Heart left ventricle (tissue), 16 donors: ENCODE measurements around the gene LIME1. TPM values are rescaled to one million over a fixed set of nuclear protein-coding genes. Genes with fewer than 3 reads are reported as not detected.

Experiments
- ATAC-seq, 4 donors: fragments of 200-7000 bp; cut with Tn5 transposase; one replicate each; pipeline ENCODE4 v1.9.1; 2020 to 2022; ENCODE audit warnings: moderate library complexity in 4 of 4, mild to moderate bottlenecking in 3 of 4, moderate number of reproducible peaks in 1 of 4
- DNase-seq, 5 donors: peaks; one replicate each; pipeline ENCODE4 v3.0.0-alpha.2; 2020
- H3K27ac ChIP-seq, 12 donors: fragments of 200-600 bp; sonication (generic) in 4 of 12; one replicate each; pipeline versions ENCODE4 v1.5.0 to v1.8.0; 2016 to 2022; ENCODE audit warnings: mild to moderate bottlenecking in 2 of 12
- H3K27me3 ChIP-seq, 9 donors: fragments of 200-600 bp; sonication (generic) in 2 of 9; one replicate each; pipeline versions ENCODE4 v1.5.1 to v1.8.0; 2016 to 2022; ENCODE audit warnings: mild to moderate bottlenecking in 3 of 9
- H3K36me3 ChIP-seq, 9 donors: fragments of 200-600 bp; sonication (generic) in 2 of 9; one replicate each; pipeline versions ENCODE4 v1.5.0 to v1.8.0; 2018 to 2022; ENCODE audit warnings: mild to moderate bottlenecking in 2 of 9
- H3K4me1 ChIP-seq, 12 donors: fragments of 200-600 bp; sonication (generic) in 4 of 12; one replicate each; pipeline versions ENCODE4 v1.5.0 to v1.8.0; 2016 to 2022; ENCODE audit warnings: mild to moderate bottlenecking in 3 of 12
- H3K4me3 ChIP-seq, 12 donors: fragments of 200-600 bp; sonication (generic) in 4 of 12; one replicate each; pipeline versions ENCODE4 v1.5.0 to v1.8.0; 2017 to 2022; ENCODE audit warnings: mild to moderate bottlenecking in 9 of 12, moderate library complexity in 4 of 12
- H3K9me3 ChIP-seq, 12 donors: fragments of 200-600 bp; sonication (generic) in 4 of 12; one replicate each; pipeline versions ENCODE4 v1.5.0 to v1.8.0; 2016 to 2022; ENCODE audit warnings: mild to moderate bottlenecking in 1 of 12
- POLR2A ChIP-seq, 2 donors: fragments of 450-650 bp; IDR thresholded peaks; one replicate each; pipeline ENCODE4 v1.6.1; 2017; ENCODE audit warnings: antibody characterized with exemption in 2 of 2, mild to moderate bottlenecking in 2 of 2, moderate library complexity in 2 of 2
- WGBS, 4 donors: extraction: QIAGEN DNeasy Blood & Tissue Kit in 2 of 4; methylation state at CpG; one replicate each; pipeline versions ENCODE4 v1.1.5 to v1.1.7; 2013 to 2018; 5-methylcytosine and 5-hydroxymethylcytosine counted together
- intact Hi-C, 10 donors: fragments of 100-400 bp; cut with DNase I; formaldehyde crosslinking; loops; one replicate each; pipeline versions ENCODE4 v1.11.1 to v1.14.2; 2022
- polyA plus RNA-seq, 2 donors: library from polyadenylated mRNA; stranded (reverse); fragments of 200-250 nt; gene quantifications; one replicate each; pipeline ENCODE4 v1.2.3, GENCODE V29; 2013
- total RNA-seq, 9 donors: library from RNA; depleted of rRNA in 2 of 9; stranded (reverse); fragments of >200 nt in 2 of 9; fragmentation: NEBNext Ultra II Directional in 3 of 9; extraction: Animal tissue kit (Norgen Biotek cat#: 25700) in 3 of 9; gene quantifications; one replicate each; pipeline versions ENCODE4 v1.1.0 to v1.2.4, GENCODE V29; 2016 to 2023
- TF ChIP-seq, protein P1 (sequence below), 12 donors: fragments of 200-600 bp; sonication (generic) in 4 of 12; IDR thresholded peaks; one replicate each; pipeline versions ENCODE4 v1.5.0 to v1.8.0; 2018 to 2022; ENCODE audit warnings: antibody characterized with exemption in 12 of 12, mild to moderate bottlenecking in 5 of 12
- donor health status: ischemic (EF 13 %, LVEDD 7.1; RV severe dilation, severe dysfunction).
- donor health status: healthy with polysubstance abuse.
- donor health status: DM: no; HTN: yes; CAD: no.
- donor health status: DM: no; HTN: no; CAD: no.
- donor health status: ischemic (EF 25% LVEDD 6.9; RV normal size, moderate dysfunction).
- donor health status: ischemic (EF 25% LVEDD 5.7; RV mildly dilated, moderate dysfunction).
- donor health status: healthy.
- donor health status: DM: yes; HTN: yes; CAD: no.
- donor health status: ischemic (EF 35%, LVEDD 5.7; RV mildly dilated, moderate dysfunction).
- donor health status: nonischemic (EF 11% LVEDD 7.7; RV severe dilation, severe dysfunction).
- donor health status: DM: yes; HTN: yes; CAD: no.
- donor health status: PGD.
- donor health status: ischemic (EF 29% LVEDD 5.4; RV normal size, mild dysfunction).
- donor health status: nonischemic (EF 23%, LVEDD 6.1; RV moderate dilation, normal function).

Gene LIME1
- total and polyA plus RNA-seq, 11 donors, result 0.95 to 7.1 (median 3.4) TPM

DNA sequence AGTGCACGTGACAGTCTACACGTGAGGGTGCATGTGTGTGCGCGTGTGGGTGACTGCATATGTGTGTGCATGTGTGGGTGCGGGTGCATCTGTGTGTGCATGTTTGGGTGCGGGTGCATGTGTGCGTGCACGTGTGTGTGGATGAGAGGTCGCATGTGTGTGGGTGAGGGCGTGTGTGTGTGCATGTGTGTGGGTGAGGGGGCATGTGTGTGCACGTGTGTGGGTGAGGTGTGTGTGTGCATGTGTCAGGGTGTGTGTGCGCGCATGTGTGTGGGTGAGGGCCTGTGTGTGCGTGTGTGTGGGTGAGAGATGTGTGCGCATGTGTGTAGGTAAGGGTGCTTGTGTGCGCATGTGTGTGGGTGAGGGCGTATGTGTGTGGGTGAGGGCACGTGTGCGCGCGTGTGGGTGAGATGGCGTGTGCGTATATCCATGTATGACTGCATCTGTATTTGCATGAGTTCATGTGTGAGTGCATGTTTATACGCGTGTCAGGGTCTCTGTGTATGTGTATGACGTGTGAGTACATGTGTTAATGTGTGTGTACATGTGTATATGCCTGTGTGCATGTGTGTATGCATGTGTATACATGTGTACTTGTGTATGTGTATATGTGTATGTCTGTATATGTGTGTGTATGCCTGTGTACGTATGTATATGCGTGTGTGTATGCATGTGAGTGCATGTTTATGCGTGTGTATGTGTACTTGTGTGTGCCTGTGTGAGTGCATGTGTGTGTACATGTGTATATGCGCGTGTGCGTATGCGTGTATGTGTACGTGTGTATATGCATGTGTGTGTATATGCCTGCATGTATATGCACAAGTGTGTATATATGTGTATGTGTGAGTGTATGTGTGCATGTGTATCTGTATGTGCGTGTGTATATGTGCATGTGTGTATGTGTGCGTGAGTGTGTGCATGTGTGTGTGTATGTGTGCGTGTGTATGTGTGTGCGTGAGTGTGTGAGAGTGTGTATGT, 4.1 kb upstream of the LIME1 start:
- no peaks in the 10 kb centered on the region for H3K9me3 ChIP-seq
- H3K4me3 ChIP-seq, result no peak overlapping the region
- no peak for DNase-seq
- intact Hi-C loops, result loop anchor here in 1 of 10 donors (10.0 kb wide), 1 partner anchor 58 kb away; no protein-coding TSS in a partner anchor
- WGBS, 4 donors, result 86 to 91% (median 88%) methylated on average over 38 of the region's 38 CpGs
- H3K4me1 ChIP-seq, result peaks cover 0 to 27% (median 1%) of the 10 kb centered on the region in 12 donors
- no peak for ATAC-seq
- no peaks in the 10 kb centered on the region for H3K27me3 ChIP-seq
- TF ChIP-seq POLR2A (IDR thresholded peaks at IDR 0.05), result no peak
- peaks cover 0 to 34% (median 30%) of the 10 kb centered on the region in 9 donors for H3K36me3 ChIP-seq
- H3K27ac ChIP-seq, result no peak overlapping the region

DNA sequence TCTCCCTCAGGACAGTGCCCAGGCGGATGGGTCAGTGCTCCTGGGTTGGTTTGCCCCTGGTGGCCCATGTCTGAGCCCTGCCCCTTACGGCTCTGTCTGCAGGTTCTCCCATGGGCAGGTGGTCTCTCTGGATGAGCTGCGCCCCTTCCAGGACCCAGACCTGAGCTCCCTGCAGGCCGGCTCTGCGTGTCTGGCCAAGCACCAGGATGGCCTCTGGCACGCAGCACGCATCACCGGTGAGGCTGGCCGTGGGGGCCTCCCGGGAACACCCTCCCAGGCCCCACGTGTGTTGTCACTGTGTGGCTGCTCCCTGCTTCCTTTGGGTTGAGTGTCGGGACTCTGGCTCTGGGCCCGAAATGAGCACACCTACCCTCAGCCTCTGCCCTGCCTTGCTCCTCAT, 3.3 kb upstream of the LIME1 start:
- Histone ChIP-seq H3K4me1 (peaks cover 2 to 27% (median 9%) of the 10 kb centered on the region in 12 donors), H3K36me3 (peaks cover 0 to 34% (median 30%) of the 10 kb centered on the region in 9 donors), H3K27me3 (no peaks in the 10 kb centered on the region), H3K27ac (no peak overlapping the region), H3K4me3 (no peak overlapping the region), H3K9me3 (no peaks in the 10 kb centered on the region)
- intact Hi-C loops, result loop anchor here in 1 of 10 donors (10.0 kb wide), 1 partner anchor 58 kb away; no protein-coding TSS in a partner anchor
- TF ChIP-seq POLR2A (IDR thresholded peaks at IDR 0.05), result no peak
- TF ChIP-seq, protein P1, sequence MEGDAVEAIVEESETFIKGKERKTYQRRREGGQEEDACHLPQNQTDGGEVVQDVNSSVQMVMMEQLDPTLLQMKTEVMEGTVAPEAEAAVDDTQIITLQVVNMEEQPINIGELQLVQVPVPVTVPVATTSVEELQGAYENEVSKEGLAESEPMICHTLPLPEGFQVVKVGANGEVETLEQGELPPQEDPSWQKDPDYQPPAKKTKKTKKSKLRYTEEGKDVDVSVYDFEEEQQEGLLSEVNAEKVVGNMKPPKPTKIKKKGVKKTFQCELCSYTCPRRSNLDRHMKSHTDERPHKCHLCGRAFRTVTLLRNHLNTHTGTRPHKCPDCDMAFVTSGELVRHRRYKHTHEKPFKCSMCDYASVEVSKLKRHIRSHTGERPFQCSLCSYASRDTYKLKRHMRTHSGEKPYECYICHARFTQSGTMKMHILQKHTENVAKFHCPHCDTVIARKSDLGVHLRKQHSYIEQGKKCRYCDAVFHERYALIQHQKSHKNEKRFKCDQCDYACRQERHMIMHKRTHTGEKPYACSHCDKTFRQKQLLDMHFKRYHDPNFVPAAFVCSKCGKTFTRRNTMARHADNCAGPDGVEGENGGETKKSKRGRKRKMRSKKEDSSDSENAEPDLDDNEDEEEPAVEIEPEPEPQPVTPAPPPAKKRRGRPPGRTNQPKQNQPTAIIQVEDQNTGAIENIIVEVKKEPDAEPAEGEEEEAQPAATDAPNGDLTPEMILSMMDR (IDR thresholded peaks at IDR 0.05), result no peak
- DNase-seq, result no peak
- ATAC-seq, result no peak
- 91 to 97% (median 93%) methylated on average over 3 to 13 of the region's 13 CpGs for WGBS, 4 donors

DNA sequence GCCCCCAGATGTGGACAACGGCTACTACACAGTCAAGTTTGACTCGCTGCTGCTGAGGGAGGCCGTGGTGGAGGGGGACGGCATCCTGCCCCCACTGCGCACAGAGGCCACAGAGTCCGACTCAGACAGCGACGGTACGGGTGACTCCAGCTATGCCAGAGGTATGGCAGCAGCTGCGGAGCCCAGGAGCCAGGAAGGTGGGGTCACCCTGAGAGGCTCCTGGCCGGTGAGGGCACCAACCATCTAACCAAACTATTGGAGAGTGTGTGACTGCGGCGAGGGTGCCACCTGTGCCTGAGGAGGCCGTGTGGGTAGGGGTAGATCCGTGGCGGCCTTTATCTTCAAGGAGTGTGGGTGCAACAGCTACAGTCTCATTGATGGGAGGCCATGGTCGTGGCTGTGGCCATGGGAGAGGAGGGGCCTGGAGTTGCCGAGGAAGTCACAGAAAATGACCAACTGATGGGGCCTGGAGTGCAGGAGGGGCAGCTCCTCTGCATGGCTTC, 2.8 kb upstream of the LIME1 start:
- Histone ChIP-seq H3K27me3 (no peaks in the 10 kb centered on the region), H3K27ac (no peak overlapping the region), H3K4me3 (no peak overlapping the region), H3K36me3 (peaks cover 0 to 34% (median 30%) of the 10 kb centered on the region in 9 donors), H3K9me3 (no peaks in the 10 kb centered on the region), H3K4me1 (peaks cover 3 to 27% (median 14%) of the 10 kb centered on the region in 12 donors)
- intact Hi-C loops, result loop anchor here in 1 of 10 donors (10.0 kb wide), 1 partner anchor 59 kb away; no protein-coding TSS in a partner anchor
- ATAC-seq (no peak), DNase-seq (no peak)
- 91 to 94% (median 93%) methylated on average over 10 to 18 of the region's 18 CpGs for WGBS, 4 donors
- TF ChIP-seq, protein P1 (IDR thresholded peaks at IDR 0.05), result no peak
- TF ChIP-seq POLR2A (IDR thresholded peaks at IDR 0.05), result no peak

DNA sequence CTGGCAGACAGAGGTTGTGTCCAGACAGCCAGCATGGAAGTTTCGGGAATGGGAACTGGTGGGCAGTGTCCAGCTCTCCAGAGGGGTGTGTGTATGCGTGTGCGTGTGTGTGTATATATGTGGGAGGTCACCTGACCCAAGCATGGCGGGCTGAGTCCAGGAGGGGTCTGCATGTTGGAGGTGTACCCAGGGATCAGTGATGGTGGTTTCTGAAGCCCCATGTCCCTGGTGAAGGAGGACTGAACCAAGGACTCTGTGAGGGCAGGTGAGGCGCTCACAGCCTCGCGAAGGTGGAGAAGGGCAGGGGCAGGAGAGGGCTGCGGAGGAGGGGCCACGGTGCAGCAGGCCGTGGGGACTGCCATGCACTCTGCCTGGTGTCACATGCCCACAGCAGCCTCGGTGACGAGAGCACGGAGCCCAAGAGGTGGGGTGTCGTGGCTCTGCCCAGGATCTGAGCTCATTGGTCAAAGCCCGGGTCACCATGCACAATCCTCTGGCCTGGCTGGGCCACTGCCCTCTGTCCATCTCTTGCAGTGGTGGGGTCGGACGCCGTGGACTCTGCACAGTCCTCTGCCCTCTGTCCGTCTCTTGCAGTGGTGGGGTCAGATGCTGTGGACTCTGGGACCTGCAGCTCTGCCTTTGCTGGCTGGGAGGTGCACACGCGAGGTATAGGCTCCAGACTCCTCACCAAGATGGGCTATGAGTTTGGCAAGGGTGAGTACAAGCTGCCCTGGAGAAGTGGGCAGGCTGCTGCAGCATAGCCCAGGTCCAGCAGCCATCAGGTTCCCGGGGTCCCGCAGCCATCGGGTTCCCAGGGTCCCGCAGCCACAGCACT, 2.1 kb upstream of the LIME1 start:
- H3K4me1 ChIP-seq, result peaks cover 3 to 29% (median 20%) of the 10 kb centered on the region in 12 donors
- TF ChIP-seq POLR2A (IDR thresholded peaks at IDR 0.05), result no peak
- TF ChIP-seq, protein P1 (IDR thresholded peaks at IDR 0.05), result no peak
- DNase-seq, result no peak
- WGBS, 4 donors, result 94 to 95% (median 95%) methylated on average over 22 to 25 of the region's 25 CpGs
- ATAC-seq, result no peak
- no peaks in the 10 kb centered on the region for H3K9me3 ChIP-seq
- H3K4me3 ChIP-seq, result no peak overlapping the region
- no peak overlapping the region for H3K27ac ChIP-seq
- H3K27me3 ChIP-seq, result no peaks in the 10 kb centered on the region
- intact Hi-C loops, result loop anchor here in 1 of 10 donors (10.0 kb wide), 1 partner anchor 60 kb away; no protein-coding TSS in a partner anchor
- H3K36me3 ChIP-seq, result peaks cover 0 to 34% (median 30%) of the 10 kb centered on the region in 9 donors
